Hepatocyte (in vitro differentiated cells): ENCODE results near the gene CHMP4B.

Source experiments
- EZH2phosphoT487 ChIP-seq: fragments of 200-600 bp; sonication (generic); IDR thresholded peaks from one replicate; pipeline ENCODE4 v1.6.1; 2018; ENCODE audit warnings: antibody characterized with exemption, mild to moderate bottlenecking, low read depth, moderate library complexity; ENCODE audit not compliant: unreplicated experiment, severe bottlenecking
- TF ChIP-seq, protein P1 (sequence below): fragments of 200-600 bp; sonication (generic); IDR thresholded peaks from 2 replicates; pipeline ENCODE4 v1.5.1; 2016; ENCODE audit warnings: antibody characterized with exemption, mild to moderate bottlenecking; ENCODE audit not compliant: poor library complexity

DNA sequence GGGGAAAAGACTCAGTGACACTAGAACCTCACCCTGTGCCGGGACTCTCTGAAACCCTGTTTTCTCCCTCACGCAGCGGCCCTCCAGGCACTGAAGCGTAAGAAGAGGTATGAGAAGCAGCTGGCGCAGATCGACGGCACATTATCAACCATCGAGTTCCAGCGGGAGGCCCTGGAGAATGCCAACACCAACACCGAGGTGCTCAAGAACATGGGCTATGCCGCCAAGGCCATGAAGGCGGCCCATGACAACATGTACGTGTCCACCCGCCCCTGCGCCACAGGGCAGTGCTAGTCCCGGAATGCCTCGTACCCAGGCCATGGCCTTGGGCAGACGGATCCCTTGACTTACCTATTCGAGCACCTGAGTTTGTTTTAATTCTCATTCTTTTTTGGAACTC is 37.2 kb downstream of the CHMP4B start:
- no peak for TF ChIP-seq EZH2phosphoT487
- TF ChIP-seq, protein P1, sequence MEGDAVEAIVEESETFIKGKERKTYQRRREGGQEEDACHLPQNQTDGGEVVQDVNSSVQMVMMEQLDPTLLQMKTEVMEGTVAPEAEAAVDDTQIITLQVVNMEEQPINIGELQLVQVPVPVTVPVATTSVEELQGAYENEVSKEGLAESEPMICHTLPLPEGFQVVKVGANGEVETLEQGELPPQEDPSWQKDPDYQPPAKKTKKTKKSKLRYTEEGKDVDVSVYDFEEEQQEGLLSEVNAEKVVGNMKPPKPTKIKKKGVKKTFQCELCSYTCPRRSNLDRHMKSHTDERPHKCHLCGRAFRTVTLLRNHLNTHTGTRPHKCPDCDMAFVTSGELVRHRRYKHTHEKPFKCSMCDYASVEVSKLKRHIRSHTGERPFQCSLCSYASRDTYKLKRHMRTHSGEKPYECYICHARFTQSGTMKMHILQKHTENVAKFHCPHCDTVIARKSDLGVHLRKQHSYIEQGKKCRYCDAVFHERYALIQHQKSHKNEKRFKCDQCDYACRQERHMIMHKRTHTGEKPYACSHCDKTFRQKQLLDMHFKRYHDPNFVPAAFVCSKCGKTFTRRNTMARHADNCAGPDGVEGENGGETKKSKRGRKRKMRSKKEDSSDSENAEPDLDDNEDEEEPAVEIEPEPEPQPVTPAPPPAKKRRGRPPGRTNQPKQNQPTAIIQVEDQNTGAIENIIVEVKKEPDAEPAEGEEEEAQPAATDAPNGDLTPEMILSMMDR, result no peak
